MCF 10A (cell line): Measurements from ENCODE around the gene TRIM67. TPM values are rescaled to one million over a fixed set of nuclear protein-coding genes. Genes with fewer than 3 reads are reported as not detected.

ENCODE experiments used
- BruUV-seq: library from RNA; stranded (reverse); fragments of 400-500 nt; replicated peaks from 2 replicates; lab custom pipeline; 2021; lab: Mats Ljungman, UMichigan
- CTCF ChIA-PET: fragments of 300-600 bp; sonication (Branson Sonifier 250); formaldehyde crosslinking; extraction: SDS; loops from one replicate; lab custom pipeline; 2021; ENCODE audit warnings: antibody characterized with exemption, inconsistent platforms; lab: Yijun Ruan, JAX
- POLR2A ChIA-PET: fragments of 300-600, 350-650 bp; sonication (Branson Sonifier 250); formaldehyde crosslinking; extraction: SDS; loops from one replicate; lab custom pipeline; 2020; ENCODE audit warnings: antibody characterized with exemption, inconsistent platforms; lab: Yijun Ruan, JAX
- DNase-seq: peaks from one replicate; pipeline ENCODE4 v3.0.0-alpha.2; 2018; ENCODE audit not compliant: unreplicated experiment
- H3K27ac Mint-ChIP-seq: one replicate; pipeline ENCODE4 v1.8.0; 2022; ENCODE audit warnings: mild to moderate bottlenecking, low read depth, mixed read lengths; ENCODE audit not compliant: unreplicated experiment
- H3K27me3 Mint-ChIP-seq: one replicate; pipeline ENCODE4 v1.8.0; 2022; ENCODE audit warnings: mixed read lengths; ENCODE audit not compliant: insufficient read depth, unreplicated experiment
- H3K36me3 Mint-ChIP-seq: one replicate; pipeline ENCODE4 v1.8.0; 2022; ENCODE audit warnings: mild to moderate bottlenecking, moderate library complexity, mixed read lengths; ENCODE audit not compliant: insufficient read depth, unreplicated experiment
- H3K4me1 Mint-ChIP-seq: one replicate; pipeline ENCODE4 v1.8.0; 2022; ENCODE audit warnings: mixed read lengths; ENCODE audit not compliant: insufficient read depth, unreplicated experiment
- H3K4me3 Mint-ChIP-seq: one replicate; pipeline ENCODE4 v1.8.0; 2022; ENCODE audit warnings: mild to moderate bottlenecking, moderate library complexity, mixed read lengths; ENCODE audit not compliant: unreplicated experiment
- H3K9me3 Mint-ChIP-seq: one replicate; pipeline ENCODE4 v1.8.0; 2022; ENCODE audit warnings: mixed read lengths; ENCODE audit not compliant: unreplicated experiment
- intact Hi-C: fragments of 100-400 bp; cut with micrococcal nuclease; formaldehyde crosslinking; loops from 2 replicates; pipeline ENCODE4 v1.14.1; 2022
- total RNA-seq: library from RNA; stranded (reverse); gene quantifications from 2 replicates; pipeline ENCODE4 v1.2.3, GENCODE V29; 2022
- TF ChIP-seq, protein P1 (sequence below): fragments of 200-600 bp; IDR thresholded peaks from one replicate; pipeline ENCODE4 v1.8.0; 2022; ENCODE audit warnings: antibody characterized with exemption, mild to moderate bottlenecking; ENCODE audit not compliant: unreplicated experiment

The TRIM67 gene
- total RNA-seq, 1 experiment from 2014 or later, result not detected

DNA sequence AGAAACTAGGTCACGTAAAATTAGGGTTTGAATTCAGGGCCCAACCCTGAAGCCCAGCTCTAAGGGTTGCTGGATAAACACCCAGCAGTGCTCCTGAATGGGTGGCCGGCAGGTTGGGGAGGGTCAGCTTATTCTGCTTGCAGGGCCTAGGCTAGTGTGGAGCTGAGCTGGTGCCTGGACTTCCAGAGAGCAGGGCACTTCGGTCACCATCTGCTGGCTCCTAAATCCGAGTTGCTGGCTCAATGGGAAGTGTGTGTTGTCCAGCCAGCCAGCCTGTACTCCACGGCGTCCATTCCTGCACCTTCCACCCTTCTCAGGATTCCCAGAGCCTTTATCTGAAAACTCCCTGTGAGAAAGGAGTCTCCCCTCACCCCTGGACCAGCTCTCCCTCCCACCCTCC lies 23.0 kb downstream of the TRIM67 start:
- ChIA-PET CTCF (interaction anchor here (0.7 to 1.6 kb wide), 2 partner anchors 171 to 1487 kb away, joined by 3 to 4 read pairs; no protein-coding TSS in a partner anchor), POLR2A (interaction anchor here (0.6 to 4.5 kb wide), 2 partner anchors 12 to 172 kb away, joined by 3 to 13 read pairs; no protein-coding TSS in a partner anchor)
- intact Hi-C loops, result no loop called here
- H3K27ac Mint-ChIP-seq, result no peak overlapping the region
- TF ChIP-seq, protein P1, sequence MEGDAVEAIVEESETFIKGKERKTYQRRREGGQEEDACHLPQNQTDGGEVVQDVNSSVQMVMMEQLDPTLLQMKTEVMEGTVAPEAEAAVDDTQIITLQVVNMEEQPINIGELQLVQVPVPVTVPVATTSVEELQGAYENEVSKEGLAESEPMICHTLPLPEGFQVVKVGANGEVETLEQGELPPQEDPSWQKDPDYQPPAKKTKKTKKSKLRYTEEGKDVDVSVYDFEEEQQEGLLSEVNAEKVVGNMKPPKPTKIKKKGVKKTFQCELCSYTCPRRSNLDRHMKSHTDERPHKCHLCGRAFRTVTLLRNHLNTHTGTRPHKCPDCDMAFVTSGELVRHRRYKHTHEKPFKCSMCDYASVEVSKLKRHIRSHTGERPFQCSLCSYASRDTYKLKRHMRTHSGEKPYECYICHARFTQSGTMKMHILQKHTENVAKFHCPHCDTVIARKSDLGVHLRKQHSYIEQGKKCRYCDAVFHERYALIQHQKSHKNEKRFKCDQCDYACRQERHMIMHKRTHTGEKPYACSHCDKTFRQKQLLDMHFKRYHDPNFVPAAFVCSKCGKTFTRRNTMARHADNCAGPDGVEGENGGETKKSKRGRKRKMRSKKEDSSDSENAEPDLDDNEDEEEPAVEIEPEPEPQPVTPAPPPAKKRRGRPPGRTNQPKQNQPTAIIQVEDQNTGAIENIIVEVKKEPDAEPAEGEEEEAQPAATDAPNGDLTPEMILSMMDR, result no peak
- H3K4me3 Mint-ChIP-seq, result no peak overlapping the region
- no peaks in the 10 kb centered on the region for H3K36me3 Mint-ChIP-seq
- H3K4me1 Mint-ChIP-seq, result no peaks in the 10 kb centered on the region
- no TSS peak for BruUV-seq
- peaks cover 77% of the 10 kb centered on the region for H3K27me3 Mint-ChIP-seq
- no peak for DNase-seq
- H3K9me3 Mint-ChIP-seq, result no peaks in the 10 kb centered on the region

DNA sequence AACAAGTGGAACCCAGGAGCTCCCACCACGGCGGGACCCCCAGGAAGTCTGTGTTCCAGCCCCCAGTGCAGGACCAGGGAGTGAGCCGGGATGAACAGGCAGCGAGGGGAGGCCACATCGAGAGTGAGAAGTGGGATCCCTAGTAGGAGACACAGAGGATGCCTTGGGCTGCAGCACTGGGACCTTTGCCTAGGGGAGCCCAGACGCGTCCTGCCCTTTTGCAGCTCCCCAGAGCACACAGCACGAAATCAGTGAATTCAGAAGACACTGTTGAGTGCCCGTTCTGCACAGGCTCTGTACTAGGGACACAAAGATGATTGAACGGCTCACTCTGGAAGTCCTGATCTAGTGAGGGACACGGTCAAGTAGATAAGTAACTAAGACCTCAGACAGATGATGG lies 23.5 kb downstream of the TRIM67 start:
- H3K27ac Mint-ChIP-seq, result no peak overlapping the region
- DNase-seq, result no peak
- no peaks in the 10 kb centered on the region for H3K4me1 Mint-ChIP-seq
- H3K4me3 Mint-ChIP-seq, result no peak overlapping the region
- TF ChIP-seq, protein P1, result no peak
- intact Hi-C loops, result no loop called here
- CTCF ChIA-PET, result interaction anchor here (0.7 to 1.6 kb wide), 2 partner anchors 172 to 1487 kb away, joined by 3 to 4 read pairs; no protein-coding TSS in a partner anchor
- POLR2A ChIA-PET, result no interaction called here
- BruUV-seq, result no TSS peak
- no peaks in the 10 kb centered on the region for H3K36me3 Mint-ChIP-seq
- peaks cover 77% of the 10 kb centered on the region for H3K27me3 Mint-ChIP-seq
- no peaks in the 10 kb centered on the region for H3K9me3 Mint-ChIP-seq

DNA sequence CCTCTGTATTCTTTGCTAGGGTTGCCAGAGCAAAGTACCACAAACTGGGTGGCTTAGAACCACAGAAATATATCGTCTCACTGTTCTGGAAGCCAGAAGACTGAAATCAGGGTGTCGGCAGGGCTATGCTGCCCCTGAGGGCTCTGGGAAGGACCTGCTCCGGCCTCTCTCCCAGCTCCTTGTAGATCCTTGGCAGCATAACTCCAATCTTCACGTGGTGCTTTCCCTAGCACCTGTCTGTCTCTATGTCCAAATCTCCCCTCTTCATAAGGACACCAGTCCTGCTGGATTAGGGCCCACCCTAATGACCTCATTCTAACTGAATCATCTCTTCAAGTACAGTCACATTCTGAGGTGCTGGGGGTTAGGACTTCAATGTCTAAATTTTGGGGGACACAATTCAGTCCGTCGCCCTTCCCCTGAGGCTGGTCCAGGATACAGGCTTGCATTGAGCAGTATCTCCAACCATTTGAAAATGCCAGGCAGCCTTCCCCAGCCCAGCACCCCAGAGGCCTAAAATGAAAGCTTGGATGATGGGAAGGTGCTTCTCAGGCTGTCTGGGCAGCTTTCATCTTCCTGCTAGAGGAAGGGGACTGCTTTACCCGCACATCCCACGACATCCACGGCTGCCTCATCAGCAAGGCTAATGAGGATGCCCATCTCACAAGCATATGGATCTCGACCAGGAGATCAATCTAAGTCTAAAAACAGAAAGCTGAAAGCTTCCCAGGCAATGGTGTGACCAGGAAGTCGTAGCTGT lies 24.7 kb downstream of the TRIM67 start:
- Mint-ChIP-seq H3K9me3 (no peaks in the 10 kb centered on the region), H3K27me3 (peaks cover 73% of the 10 kb centered on the region), H3K4me3 (no peak overlapping the region), H3K27ac (no peak overlapping the region), H3K4me1 (no peaks in the 10 kb centered on the region), H3K36me3 (no peaks in the 10 kb centered on the region)
- TF ChIP-seq, protein P1, result no peak
- no TSS peak for BruUV-seq
- no peak for DNase-seq
- CTCF ChIA-PET, result interaction anchor here (1.0 kb wide), 1 partner anchor 270 kb away, joined by 3 read pairs; no protein-coding TSS in a partner anchor
- POLR2A ChIA-PET, result no interaction called here
- intact Hi-C loops, result no loop called here

DNA sequence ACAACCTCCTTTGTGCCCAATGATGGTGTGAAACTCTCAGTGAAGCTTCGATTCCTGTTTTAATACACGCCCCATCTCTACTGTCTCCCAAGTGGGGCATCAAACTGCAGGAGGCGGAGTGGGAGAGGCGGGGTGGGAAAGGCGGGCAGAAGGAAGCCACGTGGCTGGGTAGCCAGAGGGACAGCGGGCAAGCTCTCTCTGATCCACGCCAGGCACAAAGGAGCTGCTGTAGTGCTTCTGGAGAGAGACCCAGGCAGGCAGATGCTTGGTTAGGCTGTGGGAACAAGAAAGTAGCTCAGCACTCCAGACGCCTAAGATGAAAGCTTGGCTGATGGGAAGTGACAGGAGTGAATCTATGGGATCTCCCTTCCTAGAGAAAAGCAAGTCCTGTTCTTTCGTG lies 25.7 kb downstream of the TRIM67 start:
- no peaks in the 10 kb centered on the region for H3K36me3 Mint-ChIP-seq
- H3K27me3 Mint-ChIP-seq, result peaks cover 63% of the 10 kb centered on the region
- H3K4me3 Mint-ChIP-seq, result no peak overlapping the region
- ChIA-PET POLR2A (interaction anchor here (0.7 kb wide), 1 partner anchor 21 kb away, joined by 3 read pairs; no protein-coding TSS in a partner anchor), CTCF (interaction anchor here (0.7 to 1.1 kb wide), 3 partner anchors 20 to 107 kb away, joined by 3 to 4 read pairs (median 3); no protein-coding TSS in a partner anchor)
- intact Hi-C loops, result no loop called here
- H3K27ac Mint-ChIP-seq, result no peak overlapping the region
- H3K9me3 Mint-ChIP-seq, result no peaks in the 10 kb centered on the region
- TF ChIP-seq, protein P1, result no peak
- no TSS peak for BruUV-seq
- H3K4me1 Mint-ChIP-seq, result no peaks in the 10 kb centered on the region
- DNase-seq, result no peak
